Metanephros (tissue), 2 donors: ENCODE data around the gene AKR1C3. TPM values are rescaled to one million over a fixed set of nuclear protein-coding genes. Genes with fewer than 3 reads are reported as not detected.

Experiments used
- small RNA-seq: library from RNA; depleted of rRNA; stranded (forward); fragments of <200 nt; gene quantifications from one replicate; pipeline ENCODE3, GENCODE V24; 2014; ENCODE audit warnings: low replicate concordance
- total RNA-seq: library from RNA; depleted of rRNA; stranded (reverse); fragments of >200 nt; gene quantifications from one replicate; pipeline ENCODE4 v1.2.3, GENCODE V29; 2014

The AKR1C3 gene
- 25.2 TPM for total RNA-seq

DNA sequence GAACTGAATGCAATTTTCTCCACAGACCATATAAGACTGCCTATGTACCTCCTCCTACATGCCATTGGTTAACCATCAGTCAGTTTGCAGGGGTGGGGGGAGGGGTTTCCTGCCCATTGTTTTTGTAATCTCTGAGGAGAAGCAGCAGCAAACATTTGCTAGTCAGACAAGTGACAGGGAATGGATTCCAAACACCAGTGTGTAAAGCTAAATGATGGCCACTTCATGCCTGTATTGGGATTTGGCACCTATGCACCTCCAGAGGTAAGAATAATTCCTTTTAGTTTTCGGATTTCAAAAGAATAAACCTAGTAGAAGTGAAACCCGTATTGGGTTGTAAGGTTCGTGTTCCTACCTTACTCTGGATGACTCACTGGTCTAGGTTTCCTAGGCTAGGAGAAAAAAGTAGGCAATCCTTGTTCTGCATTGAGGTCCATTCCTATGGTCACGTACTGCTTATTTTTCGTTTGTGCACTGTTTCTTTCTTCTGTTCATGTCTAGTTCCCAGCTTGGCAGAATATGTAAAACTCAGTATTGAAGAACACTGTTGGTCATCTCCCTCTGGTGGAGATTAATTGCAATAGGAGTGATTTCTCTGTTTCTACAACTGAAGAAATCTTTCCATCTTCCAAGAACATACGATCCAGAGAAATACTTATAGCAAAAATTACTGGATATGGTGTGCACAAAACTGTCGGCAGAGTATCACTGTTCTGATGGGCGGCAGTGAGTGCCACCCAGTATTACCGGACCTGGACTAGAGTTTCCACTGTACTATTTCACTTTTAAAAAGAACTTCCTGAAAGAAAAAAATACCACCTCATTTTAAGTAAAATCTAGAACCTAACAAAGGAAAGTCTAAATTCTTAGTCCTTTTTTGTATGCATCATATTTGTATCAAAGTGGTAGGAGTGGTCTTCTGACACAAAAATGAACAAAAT, at the start of gene AKR1C3:
TSS of gene AKR1C3 (plus strand) at position 150 of the 941 bp plus-strand sequence. CDS start at position 181, 31 bp downstream.

Small RNA genes lying within 50 kb of the gene (small RNA-seq; reads per million reads assigned to genes)
- not detected for gene RF00096

Other genes starting within 250 kb of the AKR1C3 start
- gene AKR1C1, start 131.0 kb upstream of the AKR1C3 start, total RNA-seq = 6.3 TPM
- gene AKR1C2, start 90.6 kb upstream of the AKR1C3 start, total RNA-seq = 7.9 TPM
- 0.41 TPM for gene AKR1C8, start 90.7 kb downstream of the AKR1C3 start, total RNA-seq
- not detected for gene AKR1C4, start 102.4 kb downstream of the AKR1C3 start, total RNA-seq